HG02763 (cell line): ENCODE results near the gene CEPT1.

Experiments used
- ATAC-seq: cut with Tn5 transposase; IDR thresholded peaks from one replicate; pipeline ENCODE4 v1.9.1; 2021; ENCODE audit warnings: mild to moderate bottlenecking, moderate library complexity; ENCODE audit not compliant: unreplicated experiment

CEPT1 gene

DNA sequence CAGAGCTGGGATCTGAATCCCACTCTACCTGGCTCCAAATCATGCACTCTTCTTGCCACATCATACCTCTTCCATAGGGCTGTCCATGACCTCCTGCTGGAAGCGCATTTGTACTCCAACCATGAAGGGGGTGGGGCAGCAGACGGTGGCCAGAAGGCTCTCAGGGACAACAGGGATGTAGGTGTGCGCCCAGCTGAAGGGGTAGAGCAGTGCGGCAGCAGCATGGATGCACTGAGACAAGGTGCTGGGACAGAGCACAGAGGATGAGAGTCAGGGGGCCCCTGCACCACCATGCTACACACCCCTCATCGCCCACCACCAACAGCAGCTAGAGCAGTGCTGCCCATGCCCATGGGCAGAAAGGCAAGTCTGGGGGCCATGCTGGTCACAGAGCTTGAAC, 52.1 kb downstream of the CEPT1 start:
- ATAC-seq = no peak

GRCh38 chr1:111192658-111193519, 52.9 kb downstream of the CEPT1 start:
- ATAC-seq = no peak

DNA sequence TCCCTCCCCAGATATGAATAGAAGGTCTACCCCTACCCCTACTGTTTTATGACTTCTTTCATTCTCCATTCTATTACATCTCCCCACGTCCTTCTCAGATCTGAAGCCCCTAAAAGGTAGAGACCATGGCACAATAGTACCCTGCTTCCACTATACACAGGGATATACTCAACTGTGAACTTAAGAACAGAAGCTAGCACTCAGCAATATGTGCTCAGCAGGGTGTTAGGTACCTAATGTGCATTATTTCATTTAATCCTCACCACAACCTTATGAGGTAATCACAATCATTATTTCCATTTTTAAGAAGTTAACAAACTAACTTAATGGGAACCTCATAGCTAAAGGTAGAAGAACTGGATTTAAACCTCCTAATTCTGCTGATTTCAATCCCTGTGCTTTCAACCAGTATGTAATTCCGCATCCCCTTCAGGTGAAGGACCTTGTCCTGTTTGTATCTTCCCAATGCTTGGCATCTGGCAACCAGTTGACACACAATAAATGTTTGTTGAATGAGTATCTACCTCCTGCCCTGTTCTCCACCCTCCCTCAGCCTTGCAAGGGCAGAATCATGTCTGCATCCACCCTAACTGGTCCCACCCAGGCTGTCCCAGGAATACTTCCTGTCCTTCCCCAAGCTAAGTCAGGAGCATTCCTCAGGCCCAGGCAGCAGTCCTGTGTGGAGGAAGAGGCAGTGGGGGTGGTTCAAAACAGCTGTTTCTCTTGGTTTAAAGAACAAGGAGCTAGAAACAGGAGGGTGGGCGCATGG, 53.9 kb downstream of the CEPT1 start:
- no peak for ATAC-seq

DNA sequence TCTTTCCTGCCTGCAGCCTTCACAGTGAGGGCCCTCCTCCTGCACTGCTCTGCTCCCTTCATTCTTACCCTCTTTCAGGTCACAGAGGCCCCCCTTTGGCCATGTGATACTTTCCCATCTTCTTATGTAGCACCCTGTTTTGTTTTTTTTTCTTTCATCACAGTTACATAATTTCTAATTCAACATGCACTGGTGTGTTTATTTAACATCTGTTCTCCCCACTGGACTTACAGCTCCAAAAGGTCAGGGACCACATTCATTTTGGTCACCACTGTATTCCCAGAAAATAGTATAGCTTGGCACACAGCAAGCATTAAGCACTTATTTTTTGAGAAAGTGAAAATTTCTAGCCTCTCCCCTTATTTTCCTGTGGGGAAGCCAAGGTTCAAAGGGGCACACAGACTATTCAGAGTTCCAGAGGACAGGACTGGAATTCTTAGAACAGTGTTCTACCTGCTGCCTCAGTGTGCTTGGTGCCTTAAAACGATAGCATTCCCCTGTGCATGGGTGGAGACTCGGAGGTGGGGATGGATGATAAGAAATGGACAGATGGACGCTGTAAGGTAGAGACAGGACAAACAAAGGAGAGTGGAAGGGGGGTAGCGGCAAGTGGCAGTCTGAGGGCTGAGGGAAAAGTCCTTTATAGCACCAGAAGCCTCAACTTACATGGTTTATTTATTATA, 55.1 kb downstream of the CEPT1 start:
- ATAC-seq = no peak

DNA sequence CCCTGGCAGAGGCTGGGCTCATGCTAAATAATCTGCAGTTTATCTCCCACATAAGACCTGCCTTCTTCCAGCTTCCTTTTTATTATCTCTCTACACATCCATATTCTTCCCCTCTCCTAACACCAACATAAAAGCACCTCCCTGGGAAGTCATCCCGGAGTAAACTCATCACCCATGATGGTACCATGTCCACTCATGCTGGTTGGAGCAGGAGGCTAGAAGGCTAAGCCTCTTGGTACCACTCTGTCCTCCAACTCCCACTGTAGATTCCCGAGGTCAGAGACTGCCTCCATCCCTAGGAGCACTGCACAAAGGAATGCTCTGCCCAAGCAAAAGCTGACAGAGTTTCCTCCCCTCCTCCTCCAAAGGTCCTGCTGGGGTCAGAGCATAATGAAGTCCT, 56.2 kb downstream of the CEPT1 start:
- ATAC-seq = no peak

DNA sequence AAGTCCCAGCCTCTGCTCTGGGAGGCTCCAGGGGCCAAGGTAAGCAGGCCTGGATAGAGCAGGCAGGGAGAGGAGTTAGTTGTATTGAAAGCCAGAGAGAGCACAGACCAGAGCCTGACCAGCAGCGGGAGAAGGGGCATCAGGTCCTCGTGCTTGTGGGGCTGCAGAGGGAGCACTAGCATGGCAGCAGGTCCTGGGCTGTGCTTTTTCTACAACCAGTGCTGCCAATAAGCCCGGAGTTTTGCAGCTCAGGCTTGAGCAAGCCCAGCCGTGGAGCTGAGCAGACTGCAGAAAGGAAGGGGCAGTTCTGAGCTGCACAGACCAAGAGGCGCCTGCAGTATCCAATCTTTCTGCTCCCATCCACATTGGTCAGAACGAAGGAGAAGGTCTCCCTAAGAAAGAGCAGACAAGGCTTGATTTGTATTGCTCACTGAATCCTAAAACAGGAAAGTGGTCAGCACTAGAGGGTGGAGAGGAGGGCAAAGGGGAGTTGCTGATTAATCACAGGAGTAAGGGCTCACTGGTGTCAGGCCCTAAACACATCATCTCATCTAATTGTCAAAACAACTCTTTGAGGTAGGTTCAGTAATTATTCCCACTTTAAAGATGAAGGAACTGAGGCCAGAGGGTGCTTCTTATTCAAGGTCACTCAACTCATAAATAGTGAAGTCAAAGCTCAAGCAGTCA, 57.7 kb downstream of the CEPT1 start:
- no peak for ATAC-seq

DNA sequence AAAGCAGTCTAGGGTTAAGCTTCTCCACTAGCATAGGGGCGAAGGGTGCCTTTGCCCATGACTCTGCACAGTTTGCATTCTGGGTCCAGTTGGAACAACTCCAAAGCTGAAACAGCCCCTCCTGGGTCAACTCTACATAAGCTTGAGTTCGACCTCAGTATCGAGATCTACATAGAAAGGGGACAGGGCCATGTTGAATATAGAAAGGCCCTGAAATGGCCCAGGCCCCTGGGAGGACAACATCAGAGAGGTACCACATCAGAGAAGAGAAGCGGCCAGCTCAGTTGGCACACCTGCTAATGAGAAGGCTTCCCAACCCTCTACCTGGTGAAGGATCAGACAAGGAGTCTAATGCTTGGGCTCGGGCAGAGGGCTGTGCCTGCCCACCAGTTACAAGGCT, 58.8 kb downstream of the CEPT1 start:
- no peak for ATAC-seq

- ATAC-seq = no peak
These were observed 59.3 kb downstream of the CEPT1 start for GRCh38 chr1:111199329-111199728.

GRCh38 chr1:111199881-111200801, 60.1 kb downstream of the CEPT1 start, which contains the start of gene DENND2D:
DENND2D (minus strand) TSS chr1:111200646; CDS start chr1:111200459, 187 bp downstream.
- ATAC-seq = no peak

- no peak for ATAC-seq
These were observed 60.8 kb downstream of the CEPT1 start for GRCh38 chr1:111200802-111201161.

DNA sequence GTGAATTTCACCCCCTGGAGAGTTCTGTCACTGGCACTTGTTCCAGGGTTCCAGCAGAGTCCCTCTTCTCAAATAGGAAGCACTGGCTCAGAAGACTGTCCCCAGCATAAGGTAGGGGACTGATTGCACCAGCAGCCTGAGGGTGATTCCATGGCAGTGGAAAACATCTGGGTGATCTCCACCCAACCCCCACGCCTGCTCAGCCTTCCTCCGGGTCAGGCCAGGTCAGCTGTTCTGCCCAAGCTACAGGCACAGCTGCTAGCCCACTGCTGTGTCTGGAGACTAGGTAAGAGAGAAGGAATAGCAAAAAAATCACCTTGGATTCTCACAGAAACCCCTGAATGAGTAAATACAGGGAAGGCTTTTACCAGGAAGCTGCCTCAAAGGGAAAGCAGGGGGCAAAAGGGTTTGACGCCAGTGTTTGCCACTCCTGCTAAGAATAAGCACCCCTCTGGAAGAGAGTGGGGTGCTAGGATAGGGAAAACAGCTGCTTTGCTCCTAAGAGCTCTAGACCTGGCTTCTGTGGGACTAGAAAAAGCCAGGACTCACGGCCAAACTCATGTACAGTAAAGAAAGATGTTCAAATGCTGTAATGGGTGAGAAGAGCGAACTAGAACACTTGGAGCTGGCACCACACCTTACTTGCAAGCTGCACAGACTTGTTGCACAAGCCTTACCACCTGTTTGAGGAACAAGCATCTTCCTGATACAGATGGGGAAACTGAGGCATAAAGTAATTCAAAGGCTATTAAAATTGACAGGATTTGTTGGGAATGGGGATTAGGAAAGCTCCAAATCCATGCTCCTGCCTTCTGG, 61.5 kb downstream of the CEPT1 start:
- no peak for ATAC-seq

DNA sequence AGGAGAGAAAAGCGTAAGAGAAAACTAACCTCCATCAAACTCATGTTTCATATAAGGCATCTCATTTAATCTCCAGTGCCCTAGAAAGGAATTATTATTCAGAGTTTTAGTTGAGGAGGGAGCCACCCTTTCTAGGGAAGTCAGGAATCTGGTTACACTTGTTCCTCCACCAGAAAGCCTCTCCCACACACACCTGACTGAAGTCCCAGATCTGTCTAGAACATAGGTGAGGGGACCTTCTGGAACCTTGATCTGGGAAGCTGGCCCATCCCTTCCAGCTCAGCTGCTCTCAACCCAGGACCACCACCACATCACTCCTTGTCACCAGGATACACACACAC, 62.3 kb downstream of the CEPT1 start:
- no peak for ATAC-seq

- no peak for ATAC-seq
These were observed 62.9 kb downstream of the CEPT1 start for GRCh38 chr1:111202707-111203623.

GRCh38 chr1:111203681-111204200, 63.7 kb downstream of the CEPT1 start:
- ATAC-seq = peak; percentile 62

DNA sequence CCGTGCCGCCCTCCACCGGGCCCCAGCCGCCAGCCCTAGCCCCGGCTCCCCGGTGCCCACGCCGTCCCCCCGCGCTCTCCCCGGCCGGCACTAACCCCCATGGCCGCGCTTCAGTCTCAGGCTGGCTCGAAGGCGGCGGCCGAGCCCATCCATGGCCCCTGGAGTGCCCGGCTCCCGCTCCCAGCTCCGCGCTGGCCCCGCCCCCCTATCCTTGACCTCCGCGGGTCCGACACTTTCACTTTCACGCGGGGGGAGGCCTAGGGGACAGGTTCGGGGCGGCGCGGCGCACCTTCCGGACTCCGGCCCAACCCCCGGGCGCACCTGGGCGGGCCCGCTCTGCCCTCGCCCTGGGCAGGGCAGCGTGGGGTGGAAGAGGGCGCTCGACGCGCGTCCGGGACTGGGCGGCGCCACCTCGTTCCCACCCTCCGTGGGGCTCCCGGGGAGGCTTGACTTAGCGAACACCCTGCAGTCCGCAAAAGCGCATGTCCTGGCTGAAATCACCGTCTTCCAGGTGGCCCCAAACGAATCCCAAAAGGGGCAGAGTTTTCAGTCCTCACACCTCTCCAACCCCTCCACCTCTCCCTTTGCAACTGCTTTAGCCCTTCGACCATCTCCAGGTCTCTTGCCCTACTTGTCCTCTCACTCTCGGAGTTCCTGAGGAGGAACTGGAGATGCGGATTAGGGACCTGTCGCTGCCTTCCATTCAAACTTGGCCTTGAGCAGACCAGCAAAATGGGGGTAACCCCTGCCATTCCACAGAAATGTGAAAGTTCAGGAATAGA, 64.4 kb downstream of the CEPT1 start:
- peak; percentile 66 for ATAC-seq

DNA sequence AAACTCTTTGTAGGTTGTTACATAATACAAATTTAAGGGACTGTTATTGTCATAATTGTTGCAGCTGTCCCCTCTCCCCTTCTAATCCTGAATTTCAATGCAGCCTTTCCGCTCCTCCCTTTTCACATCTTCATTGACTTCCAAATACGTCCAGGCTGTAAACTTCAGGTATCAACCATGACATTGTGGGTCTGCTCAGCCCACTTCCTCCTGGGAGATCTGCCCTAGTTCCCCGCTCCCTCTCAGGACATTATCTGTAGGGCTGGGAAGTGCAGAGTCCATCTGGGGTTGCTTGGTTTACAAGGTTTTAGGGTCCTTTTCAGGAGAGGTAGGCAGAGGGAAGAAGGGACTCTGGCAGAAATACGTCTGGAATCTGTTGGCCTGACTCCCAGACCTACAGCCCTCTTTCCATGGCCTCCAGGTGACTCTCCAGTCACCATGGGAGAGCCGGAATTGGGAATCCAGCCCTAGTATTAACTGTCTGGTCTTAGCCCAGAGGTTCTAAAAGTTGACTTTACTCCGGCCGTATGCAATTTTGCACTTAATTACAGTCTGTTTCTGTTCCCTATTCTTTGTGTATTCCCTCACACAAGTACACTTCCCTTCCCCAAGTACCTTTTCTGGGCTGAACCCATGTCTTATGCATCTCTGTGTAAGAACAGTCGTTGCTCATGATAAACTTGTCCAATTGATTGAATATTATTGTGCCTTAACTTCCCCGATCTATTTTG, 65.1 kb downstream of the CEPT1 start:
- no peak for ATAC-seq

DNA sequence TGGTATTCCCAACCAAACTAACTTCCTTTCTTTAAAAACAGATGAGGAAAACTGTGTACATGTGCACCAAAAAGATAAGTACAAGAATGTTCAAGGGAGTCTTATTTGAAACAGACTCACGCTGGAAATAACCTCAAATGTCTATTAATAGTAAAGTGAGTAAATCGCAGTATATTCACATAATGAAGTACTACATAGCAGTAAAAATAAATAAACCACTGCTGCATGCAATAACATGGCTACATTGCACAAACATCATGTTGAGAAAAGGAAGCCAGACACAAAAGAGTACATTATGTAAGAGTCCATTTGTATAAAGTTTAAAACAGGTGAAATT, 65.7 kb downstream of the CEPT1 start:
- no peak for ATAC-seq
